ENCODE data around the gene REEP2.

The REEP2 gene

GRCh38 chr5:138492560-138493045 lies 53.7 kb downstream of the REEP2 start:
- Mint-ChIP-seq H3K4me1 (peaks cover 17% of the 10 kb centered on the region), H3K9me3 (no peaks in the 10 kb centered on the region), H3K27ac (peak overlapping the region; percentile 69), H3K36me3 (peaks cover 6% of the 10 kb centered on the region), H3K4me3 (peak overlapping the region; percentile 80)
- ATAC-seq: no peak
- DNase-seq (ENCODE audit: low spot score in 2 of 2): no peak

- no peak for DNase-seq (ENCODE audit: low spot score in 2 of 2)
- ATAC-seq: no peak
- Mint-ChIP-seq H3K27ac (no peak overlapping the region), H3K36me3 (peaks cover 12% of the 10 kb centered on the region), H3K4me3 (no peak overlapping the region), H3K4me1 (peaks cover 17% of the 10 kb centered on the region), H3K9me3 (no peaks in the 10 kb centered on the region)
Measured at GRCh38 chr5:138495351-138495750, 56.5 kb downstream of the REEP2 start.
